Prostate gland (tissue), 2 donors: ENCODE measurements around the gene IL21R. TPM values are rescaled to one million over a fixed set of nuclear protein-coding genes. Genes with fewer than 3 reads are reported as not detected.

Experiments used
- DNase-seq: peaks from one replicate; pipeline ENCODE4 v3.0.0-alpha.2; 2019; ENCODE audit warnings: low spot score
- H3K27ac ChIP-seq, 2 donors: fragments of 200-600 bp; sonication (generic); 2 replicates each; pipeline ENCODE4 v1.5.1; 2017 to 2019
- H3K27me3 ChIP-seq: fragments of 200-600 bp; sonication (generic); replicated peaks from 2 replicates; pipeline ENCODE4 v1.5.1; 2019; ENCODE audit not compliant: insufficient read depth
- H3K36me3 ChIP-seq, 2 donors: fragments of 200-600 bp; sonication (generic); 1 replicate in 1 of 2; 2 replicates in 1 of 2; pipeline versions ENCODE4 v1.5.1 to v1.8.1; 2017 to 2019
- H3K4me1 ChIP-seq: fragments of 200-600 bp; sonication (generic); replicated peaks from 2 replicates; pipeline ENCODE4 v1.5.1; 2019
- H3K4me3 ChIP-seq, 2 donors: fragments of 200-600 bp; sonication (generic); 2 replicates each; pipeline ENCODE4 v1.5.1; 2017 to 2019
- H3K9me3 ChIP-seq: fragments of 200-600 bp; sonication (generic); 2 replicates; pipeline ENCODE4 v1.5.1; 2017
- CTCF ChIP-seq, 4 experiments: fragments of 200-600 bp in 2 of 4; fragments of 450-650 bp in 2 of 4; sonication (generic) in 2 of 4; IDR thresholded peaks; 1 replicate in 3 of 4; 2 replicates in 1 of 4; pipeline ENCODE4 v1.5.1; 2016 to 2019; ENCODE audit warnings: antibody characterized with exemption in 4 of 4, mild to moderate bottlenecking in 2 of 4, moderate library complexity in 2 of 4
- POLR2A ChIP-seq: fragments of 450-650 bp; IDR thresholded peaks from one replicate; pipeline ENCODE4 v1.6.1; 2016; ENCODE audit warnings: antibody characterized with exemption, mild to moderate bottlenecking
- POLR2AphosphoS5 ChIP-seq: sonication (generic); formaldehyde crosslinking; IDR thresholded peaks from one replicate; pipeline ENCODE4 v1.6.1; 2017; ENCODE audit warnings: antibody characterized with exemption
- WGBS: methylation state at CpG from one replicate; pipeline ENCODE4 v1.1.5; 2018; 5-methylcytosine and 5-hydroxymethylcytosine counted together
- intact Hi-C: fragments of 100-400 bp; cut with DNase I; formaldehyde crosslinking; loops from one replicate; pipeline ENCODE4 v1.14.2; 2022
- total RNA-seq, 2 donors: library from RNA; depleted of rRNA; stranded (reverse); fragments of >200 nt; gene quantifications; one replicate each; pipeline ENCODE4 v1.1.0, GENCODE V29; 2016

Gene IL21R
- total RNA-seq, 2 donors from 2014 or later: 0.32 to 0.57 TPM

DNA sequence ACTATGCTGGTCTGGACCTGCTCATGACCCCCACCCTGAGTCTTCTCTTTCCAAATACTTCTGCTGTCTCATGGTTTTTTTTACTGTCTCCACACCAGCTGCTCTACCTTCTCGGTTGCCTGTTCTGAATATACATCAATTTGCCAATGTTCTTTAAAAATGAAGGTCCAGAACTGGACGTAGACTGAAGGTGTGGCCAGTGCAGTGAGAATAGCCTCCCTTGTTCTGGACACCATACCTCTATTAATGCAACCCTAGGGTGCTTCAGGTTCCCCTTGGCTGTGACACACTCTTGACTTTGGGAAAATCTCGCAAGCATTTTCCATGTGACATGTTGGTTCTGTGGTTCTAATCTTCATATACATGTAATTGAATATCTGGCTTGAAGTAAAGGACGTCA, 15.3 kb upstream of the IL21R start:
- TF ChIP-seq POLR2AphosphoS5 (no peak), POLR2A (no peak), CTCF (IDR thresholded peaks at IDR 0.05) (no peak)
- no peaks in the 10 kb centered on the region for H3K4me1 ChIP-seq
- DNase-seq: no peak
- H3K36me3 ChIP-seq: no peaks in the 10 kb centered on the region
- H3K27me3 ChIP-seq: no peaks in the 10 kb centered on the region
- no peak overlapping the region for H3K4me3 ChIP-seq
- H3K9me3 ChIP-seq: no peaks in the 10 kb centered on the region
- H3K27ac ChIP-seq: no peak overlapping the region
- intact Hi-C loops: no loop called here
- WGBS: 78% methylated on average over 4 of the region's 4 CpGs

DNA sequence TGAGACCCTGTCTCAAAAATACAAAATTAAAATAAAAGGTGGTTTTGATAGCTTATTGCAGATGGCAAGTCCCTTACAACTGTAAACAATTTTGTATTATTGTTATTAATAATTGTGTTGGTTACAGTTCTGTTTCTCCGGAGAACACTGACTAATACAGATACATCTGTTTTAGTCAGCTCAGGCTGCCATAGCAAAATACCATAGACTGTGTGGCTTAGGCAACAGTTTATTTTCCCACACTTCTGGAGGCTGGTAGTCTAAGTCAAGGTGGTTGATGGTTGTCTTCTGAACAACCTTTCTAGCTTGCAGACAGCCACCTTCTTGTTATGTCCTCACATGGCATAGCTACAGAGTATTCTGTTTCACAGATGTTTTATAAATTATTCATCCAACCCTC, 14.2 kb upstream of the IL21R start:
- Histone ChIP-seq H3K4me1 (no peaks in the 10 kb centered on the region), H3K4me3 (no peak overlapping the region), H3K36me3 (no peaks in the 10 kb centered on the region), H3K27ac (no peak overlapping the region), H3K9me3 (no peaks in the 10 kb centered on the region), H3K27me3 (no peaks in the 10 kb centered on the region)
- TF ChIP-seq POLR2AphosphoS5 (no peak), POLR2A (no peak), CTCF (IDR thresholded peaks at IDR 0.05) (no peak)
- 82% methylated on average over 1 of the region's 1 CpG for WGBS
- no peak for DNase-seq
- intact Hi-C loops: no loop called here

DNA sequence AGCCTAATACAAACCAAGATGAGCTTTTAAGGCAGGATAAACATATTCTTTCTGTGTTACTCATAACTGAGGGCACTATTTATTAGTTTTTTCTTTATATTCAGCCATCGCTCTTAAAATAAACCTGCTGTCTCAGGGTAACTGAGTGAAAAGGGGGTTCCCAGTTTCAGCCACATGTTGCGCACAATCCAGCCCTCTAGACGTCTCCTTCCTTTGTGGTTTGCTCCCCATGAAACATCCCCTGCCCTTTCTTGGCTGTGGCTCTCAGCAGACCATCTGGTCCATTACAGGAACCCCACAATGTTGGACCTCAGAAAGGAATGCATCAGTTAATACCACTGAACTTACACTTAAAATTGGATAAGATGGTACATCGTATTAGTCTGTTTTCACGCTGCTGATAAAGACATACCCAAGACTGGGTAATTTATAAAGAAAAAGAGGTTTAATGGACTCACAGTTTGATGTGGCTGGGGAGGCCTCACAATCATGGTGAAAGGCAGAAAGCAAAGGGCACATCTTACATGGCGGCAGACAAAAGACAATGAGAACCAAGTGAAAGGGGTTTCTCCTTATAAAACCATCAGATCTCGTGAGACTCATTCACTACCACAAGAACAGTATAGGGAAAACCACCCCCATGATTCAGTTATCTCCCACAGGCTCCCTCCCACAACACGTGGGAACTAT, 12.6 kb upstream of the IL21R start:
- Histone ChIP-seq H3K36me3 (no peaks in the 10 kb centered on the region), H3K4me1 (no peaks in the 10 kb centered on the region), H3K27me3 (no peaks in the 10 kb centered on the region), H3K9me3 (no peaks in the 10 kb centered on the region), H3K27ac (no peak overlapping the region), H3K4me3 (no peak overlapping the region)
- intact Hi-C loops: no loop called here
- no peak for DNase-seq
- 85% methylated on average over 8 of the region's 8 CpGs for WGBS
- TF ChIP-seq CTCF (IDR thresholded peaks at IDR 0.05) (no peak), POLR2A (no peak), POLR2AphosphoS5 (no peak)

DNA sequence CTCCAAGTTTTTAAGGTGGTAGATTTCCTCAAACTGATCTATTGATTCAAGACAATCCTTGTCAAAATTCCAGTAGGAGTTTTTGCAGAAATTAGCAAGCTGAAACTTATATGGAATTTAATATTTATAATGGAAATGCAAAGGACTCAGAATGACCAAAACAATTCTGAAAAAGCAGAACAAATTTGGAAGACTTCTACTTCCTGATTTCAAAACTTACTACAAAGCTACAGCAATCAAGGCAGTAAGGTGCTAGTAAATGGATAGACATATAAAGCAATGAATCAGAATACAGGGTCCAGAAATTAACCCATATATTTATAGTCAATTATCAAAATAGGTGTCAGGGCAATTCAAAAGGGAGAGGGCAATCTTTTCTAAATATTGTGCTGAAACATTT, 11.8 kb upstream of the IL21R start:
- no peaks in the 10 kb centered on the region for H3K36me3 ChIP-seq
- no peak for DNase-seq
- no peak for TF ChIP-seq POLR2AphosphoS5
- no peak for TF ChIP-seq POLR2A
- no peak for TF ChIP-seq CTCF (IDR thresholded peaks at IDR 0.05)
- no peak overlapping the region for H3K27ac ChIP-seq
- no peaks in the 10 kb centered on the region for H3K27me3 ChIP-seq
- no peaks in the 10 kb centered on the region for H3K4me1 ChIP-seq
- H3K9me3 ChIP-seq: no peaks in the 10 kb centered on the region
- intact Hi-C loops: no loop called here
- H3K4me3 ChIP-seq: no peak overlapping the region

- H3K4me1 ChIP-seq: no peaks in the 10 kb centered on the region
- intact Hi-C loops: no loop called here
- no peaks in the 10 kb centered on the region for H3K9me3 ChIP-seq
- H3K27ac ChIP-seq: no peak overlapping the region
- no peaks in the 10 kb centered on the region for H3K36me3 ChIP-seq
- no peak overlapping the region for H3K4me3 ChIP-seq
- no peak for DNase-seq
- no peak for TF ChIP-seq POLR2AphosphoS5
- TF ChIP-seq POLR2A: no peak
- no peak for TF ChIP-seq CTCF (IDR thresholded peaks at IDR 0.05)
- 74% methylated on average over 1 of the region's 1 CpG for WGBS
- no peaks in the 10 kb centered on the region for H3K27me3 ChIP-seq
Observed at GRCh38 chr16:27392671-27393070, 9.3 kb upstream of the IL21R start.
